SKM-1 (cell line): ENCODE measurements around the gene CASP2.

ENCODE experiments used
- DNase-seq: peaks from one replicate; lab custom pipeline; 2025; ENCODE audit not compliant: unreplicated experiment; lab: John Stamatoyannopoulos, UW

The CASP2 gene

GRCh38 chr7:143331179-143331801 lies 43.1 kb downstream of the CASP2 start:
- no peak for DNase-seq

- no peak for DNase-seq
Measured at GRCh38 chr7:143334244-143334643, 46.1 kb downstream of the CASP2 start.

DNA sequence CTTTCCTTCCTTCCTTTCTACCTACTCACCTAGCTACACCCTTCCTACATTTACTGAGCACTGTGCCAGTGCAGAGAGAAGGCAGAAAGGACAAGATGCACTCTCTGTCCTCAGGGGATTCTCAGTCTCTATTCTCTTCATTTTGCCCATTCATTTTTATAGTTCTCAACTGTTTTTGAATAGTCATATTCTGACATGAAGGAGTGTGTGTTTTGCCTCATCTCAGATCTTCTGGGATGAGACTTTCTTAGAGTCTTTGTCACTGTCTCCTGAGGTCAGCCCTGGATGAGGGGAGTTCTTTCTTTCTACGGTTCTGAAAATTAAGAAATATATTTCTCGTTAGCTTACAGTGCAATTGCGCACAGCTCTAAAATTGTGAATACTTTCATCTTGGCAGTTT lies 49.1 kb downstream of the CASP2 start:
- DNase-seq: no peak

GRCh38 chr7:143341842-143342241 lies 53.7 kb downstream of the CASP2 start:
- no peak for DNase-seq

DNA sequence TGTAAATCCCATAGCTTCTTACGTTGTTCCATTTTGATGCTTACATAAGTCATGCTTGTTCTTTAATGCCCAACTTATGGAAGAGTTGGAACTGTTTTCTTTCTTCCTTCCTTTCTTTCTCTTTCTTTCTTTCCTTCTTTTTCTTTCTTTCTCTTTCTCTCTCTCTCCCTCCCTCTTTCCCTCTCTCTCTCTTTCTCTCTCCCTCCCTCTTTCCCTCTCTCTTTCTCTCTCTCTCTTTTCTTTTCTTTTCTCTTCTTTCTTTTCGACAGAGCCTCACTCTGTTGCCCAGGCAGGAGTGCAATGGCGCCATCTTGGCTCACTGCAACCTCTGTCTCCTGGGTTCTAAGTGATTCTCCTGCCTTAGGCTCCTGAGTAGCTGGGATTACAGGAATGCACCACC lies 55.4 kb downstream of the CASP2 start:
- DNase-seq: no peak

DNA sequence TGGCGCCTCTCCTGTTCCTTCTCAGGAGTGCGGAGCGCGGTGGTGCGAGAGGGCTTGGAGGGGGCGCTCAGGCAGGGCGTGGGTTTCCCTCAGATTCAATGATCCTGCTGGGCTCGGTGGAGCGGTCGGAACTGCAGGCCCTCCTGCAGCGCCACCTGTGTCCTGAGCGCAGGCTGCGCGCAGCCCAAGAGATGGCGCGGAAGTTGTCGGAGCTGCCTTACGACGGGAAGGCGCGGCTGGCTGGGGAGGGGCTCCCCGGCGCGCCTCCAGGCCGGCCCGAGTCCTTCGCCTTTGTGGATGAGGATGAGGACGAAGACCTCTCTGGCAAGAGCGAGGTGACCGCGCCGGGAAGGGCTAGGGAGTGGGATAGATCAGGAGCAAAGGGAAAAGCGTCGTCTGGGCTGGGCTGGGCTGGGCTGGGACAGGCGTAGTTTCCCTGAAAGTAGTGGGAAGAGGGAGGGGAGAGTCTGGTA lies 57.3 kb downstream of the CASP2 start:
- no peak for DNase-seq

DNA sequence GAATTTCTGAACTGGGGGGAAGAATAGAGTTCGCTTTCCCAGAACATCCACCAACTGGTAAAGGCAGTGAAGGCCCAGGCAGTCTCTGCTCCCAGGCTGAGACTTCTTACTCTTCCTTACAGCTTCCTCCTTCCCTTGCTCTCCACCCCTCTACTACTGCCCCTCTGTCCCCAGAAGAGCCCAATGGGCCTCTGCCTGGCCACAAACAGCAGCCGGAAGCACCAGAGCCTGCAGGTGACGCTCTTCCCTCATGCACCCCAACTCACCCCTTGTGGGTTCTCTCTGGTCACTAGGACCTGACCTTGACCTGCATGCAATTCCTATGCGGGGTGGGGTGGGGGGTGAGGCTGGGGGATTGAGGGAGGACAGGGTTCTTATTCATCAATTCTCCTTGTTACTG lies 57.9 kb downstream of the CASP2 start:
- DNase-seq: no peak

DNA sequence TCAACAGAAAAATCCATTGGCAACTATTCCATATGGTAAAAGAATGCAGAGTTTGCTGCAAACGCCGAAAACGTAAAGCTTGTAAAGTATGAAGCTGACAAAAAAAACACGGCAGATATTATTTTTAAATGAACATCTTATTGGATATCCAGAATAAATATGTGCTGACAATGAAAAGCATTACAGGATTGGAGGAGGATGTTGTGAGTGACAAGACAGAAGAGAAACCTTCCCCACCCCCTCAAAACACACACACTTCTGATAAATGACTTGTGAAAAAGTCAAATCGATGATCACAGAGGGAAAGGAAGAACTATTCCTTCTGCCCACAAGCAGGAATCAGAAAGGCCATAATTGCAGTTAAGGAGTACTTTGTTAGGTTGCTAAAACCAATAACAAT lies 59.8 kb downstream of the CASP2 start:
- no peak for DNase-seq

- no peak for DNase-seq
Measured at GRCh38 chr7:143351060-143351459, 62.9 kb downstream of the CASP2 start.

GRCh38 chr7:143351574-143351973 lies 63.4 kb downstream of the CASP2 start:
- no peak for DNase-seq

DNA sequence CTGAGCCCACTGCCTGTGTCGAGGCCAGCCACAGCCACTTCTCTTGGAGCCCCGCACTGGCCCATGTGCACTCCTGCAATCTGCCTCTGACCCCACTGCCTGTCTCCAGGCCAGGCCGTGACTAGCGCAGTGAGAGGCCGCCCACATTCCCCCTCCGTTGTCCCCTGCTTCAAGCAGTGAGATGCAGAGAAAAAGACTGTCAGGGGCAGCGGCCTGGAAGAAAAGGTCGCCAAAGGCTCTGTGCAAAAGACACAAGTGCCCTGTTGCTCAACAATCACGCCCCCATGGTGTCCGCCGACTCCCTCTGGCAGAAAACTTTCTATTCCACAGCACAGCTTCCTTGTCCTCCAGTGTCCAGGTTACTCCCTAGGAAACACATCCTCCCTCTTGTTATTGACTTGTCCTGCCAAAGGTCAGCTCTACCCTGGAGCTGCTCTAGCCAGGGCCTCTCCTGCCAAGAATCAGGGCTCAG lies 64.4 kb downstream of the CASP2 start:
- no peak for DNase-seq

GRCh38 chr7:143354376-143354775 lies 66.2 kb downstream of the CASP2 start:
- DNase-seq: no peak

GRCh38 chr7:143354965-143355364 lies 66.8 kb downstream of the CASP2 start:
- DNase-seq: no peak

GRCh38 chr7:143355450-143356385 lies 67.6 kb downstream of the CASP2 start:
- no peak for DNase-seq

DNA sequence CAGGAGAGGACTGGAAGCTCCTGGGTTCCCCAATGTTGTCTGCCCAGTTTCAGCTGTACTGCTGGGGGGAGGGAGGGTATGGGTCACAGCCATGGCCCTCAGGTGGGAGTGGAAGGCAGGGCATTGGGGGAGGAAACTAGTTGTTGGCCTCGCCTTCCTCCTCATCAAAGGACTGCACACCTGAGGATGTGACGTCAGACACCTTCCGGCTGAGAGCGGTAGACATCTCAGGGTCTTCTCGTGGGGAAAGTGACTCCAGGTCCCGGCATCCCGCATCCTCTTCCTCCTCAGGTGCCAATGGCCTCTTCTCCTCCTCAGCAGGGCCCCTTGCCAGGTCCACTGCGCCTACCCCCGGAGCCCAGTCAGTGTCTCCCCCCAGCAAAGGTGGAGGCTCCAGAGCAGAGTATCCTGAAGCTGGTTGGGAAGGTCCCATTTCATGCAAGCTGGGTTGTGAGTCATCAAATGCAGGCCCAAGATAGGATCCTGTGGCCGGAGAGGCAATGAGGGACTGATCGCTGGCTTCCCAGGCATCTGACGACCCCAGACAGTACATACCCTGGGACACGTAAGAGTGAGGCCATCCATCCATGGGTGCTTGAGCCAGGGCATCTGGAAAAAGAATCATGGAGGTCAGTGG lies 68.4 kb downstream of the CASP2 start:
- DNase-seq: no peak
